Measurements from ENCODE around the gene LMF1. TPM values are rescaled to one million over a fixed set of nuclear protein-coding genes. Genes with fewer than 3 reads are reported as not detected.
A peak's percentile ranks its signal among the peaks of the same experiment; 100 is the strongest.

The LMF1 gene
- total and polyA plus RNA-seq, 2 of the 13 experiments (the other 11 are each of a cell fraction or from before 2014, with no cell fraction given): 6.8 to 8.5 TPM

- TF ChIP-seq ZIK1 (CRISPR knock-in tag; IDR thresholded peaks at IDR 0.05; ENCODE audit: borderline replicate concordance, low read depth) (no peak), ZNF512 (CRISPR knock-in tag; IDR thresholded peaks at IDR 0.05) (0 out of 2 replicates have a peak, but pooled peaks have one; percentile 30), NFATC3 (CRISPR knock-in tag; IDR thresholded peaks at IDR 0.05) (no peak), ZNF691 (CRISPR knock-in tag; IDR thresholded peaks at IDR 0.05; ENCODE audit: borderline replicate concordance, low read depth) (peak; percentile 27; the same call in 1 of the 2 replicates), HNRNPL (IDR thresholded peaks at IDR 0.05; ENCODE audit: low read depth, low read length) (peak; percentile 73), ZNF703 (CRISPR knock-in tag; IDR thresholded peaks at IDR 0.05; ENCODE audit: borderline replicate concordance) (no peak; the same call in 1 of the 2 replicates), ZBTB43 (CRISPR knock-in tag; conservative IDR thresholded peaks at IDR 0.05) (no peak), ISX (CRISPR knock-in tag; conservative IDR thresholded peaks at IDR 0.05) (0 out of 2 replicates have a peak, but pooled peaks have one; percentile 75), GTF2F1 (IDR thresholded peaks at IDR 0.05; ENCODE audit: low read length) (no peak), ZNF296 (CRISPR knock-in tag; conservative IDR thresholded peaks at IDR 0.05) (0 out of 2 replicates have a peak, but pooled peaks have one; percentile 34), PRPF4 (IDR thresholded peaks at IDR 0.05; ENCODE audit: low read depth, low read length, poor library complexity, severe bottlenecking) (no peak), ARID3A (IDR thresholded peaks at IDR 0.05; ENCODE audit: low read depth, low read length) (no peak), CCDC6 (CRISPR knock-in tag; IDR thresholded peaks at IDR 0.05) (peak; percentile 61; the same call in 1 of the 2 replicates), ZNF572 (CRISPR knock-in tag; IDR thresholded peaks at IDR 0.05) (peak; percentile 78; the same call in 1 of the 2 replicates), PRDM15 (CRISPR knock-in tag; IDR thresholded peaks at IDR 0.05) (peak; percentile 25), NFIC (IDR thresholded peaks at IDR 0.05; ENCODE audit: low read length) (no peak), TEAD3 (CRISPR knock-in tag; optimal IDR thresholded peaks at IDR 0.05; ENCODE audit: borderline replicate concordance) (peak; percentile 97)
These were observed at the start of gene LMF1 (continued) for GRCh38 chr16:970766-971581.

All from HepG2 (cell line).